Activated effector memory CD4-positive, alpha-beta T cell treated with anti-CD3 and anti-CD28 coated beads, Interleukin-2, amount 50 U/mL, for 16 hours (primary cell): ENCODE measurements around the gene SYNE2.
"Not testable (repeated sequence)": the region's sequence is repeated elsewhere in the genome, so short reads cannot be mapped to it uniquely, and the experiment has no call there.

ENCODE experiments used
- DNase-seq: peaks from one replicate; pipeline ENCODE4 v3.0.0-alpha.2; 2020

SYNE2 gene

GRCh38 chr14:64038841-64039542 lies 186.2 kb downstream of the SYNE2 start:
- no peak for DNase-seq

DNA sequence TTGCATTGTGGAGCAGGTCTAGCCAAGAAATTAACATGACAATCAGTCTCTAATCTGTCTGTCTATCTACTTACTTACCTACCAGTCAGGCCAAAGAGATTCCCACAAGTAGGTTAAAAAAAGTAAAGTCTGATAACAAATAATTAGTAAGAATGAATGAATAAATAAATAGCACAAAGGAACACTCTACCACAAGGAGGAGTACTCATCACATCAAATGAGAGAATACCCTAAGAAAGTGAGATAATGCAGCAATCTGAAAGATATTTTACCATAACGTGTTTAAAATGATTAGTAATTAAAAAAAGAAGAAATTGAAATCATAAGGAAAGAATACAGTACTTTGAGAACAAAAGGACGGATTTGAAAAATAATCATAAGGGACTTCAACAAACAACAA lies 187.2 kb downstream of the SYNE2 start:
- no peak for DNase-seq

- DNase-seq = not testable (repeated sequence)
These were observed 190.5 kb downstream of the SYNE2 start for GRCh38 chr14:64043296-64043695.

GRCh38 chr14:64045091-64045490 lies 192.3 kb downstream of the SYNE2 start:
- DNase-seq = no peak

DNA sequence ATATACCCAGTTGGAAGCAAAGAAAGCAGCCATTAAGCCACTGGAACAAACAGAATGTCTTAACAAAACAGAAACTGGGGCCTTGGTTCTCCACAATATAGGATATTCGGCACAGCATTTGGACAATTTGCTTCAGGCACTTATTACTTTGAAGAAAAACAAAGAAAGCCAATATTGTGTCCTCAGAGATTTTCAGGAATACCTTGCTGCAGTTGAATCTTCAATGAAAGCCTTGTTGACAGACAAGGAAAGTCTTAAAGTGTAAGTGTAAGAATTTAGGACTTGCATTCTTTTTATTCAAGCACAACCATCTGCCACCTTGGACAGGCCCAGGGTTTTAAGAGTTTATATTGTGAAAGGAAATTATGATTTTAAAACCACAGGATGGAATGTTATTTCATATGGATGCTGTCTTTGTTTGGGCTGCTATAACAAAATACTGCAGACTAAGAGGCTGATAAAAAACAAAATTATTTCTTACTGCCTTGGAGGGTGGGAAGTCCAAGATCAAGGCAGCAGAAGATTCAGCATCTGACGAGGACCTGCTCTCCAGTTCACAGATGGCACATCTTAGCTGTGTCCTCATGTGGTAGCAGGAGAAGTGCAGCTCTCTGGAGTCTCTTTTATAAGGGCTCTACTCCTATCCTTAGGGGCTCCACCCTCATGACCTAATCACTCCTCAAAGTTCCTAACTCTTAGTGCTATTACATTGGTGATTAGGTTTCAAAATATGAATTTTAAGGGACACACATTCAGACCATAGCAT lies 197.0 kb downstream of the SYNE2 start:
- no peak for DNase-seq

- no peak for DNase-seq
These were observed 201.2 kb downstream of the SYNE2 start for GRCh38 chr14:64053694-64054669.

- DNase-seq = no peak
These were observed 206.8 kb downstream of the SYNE2 start for GRCh38 chr14:64059454-64060198.

GRCh38 chr14:64060199-64060545 lies 207.4 kb downstream of the SYNE2 start:
- no peak for DNase-seq

DNA sequence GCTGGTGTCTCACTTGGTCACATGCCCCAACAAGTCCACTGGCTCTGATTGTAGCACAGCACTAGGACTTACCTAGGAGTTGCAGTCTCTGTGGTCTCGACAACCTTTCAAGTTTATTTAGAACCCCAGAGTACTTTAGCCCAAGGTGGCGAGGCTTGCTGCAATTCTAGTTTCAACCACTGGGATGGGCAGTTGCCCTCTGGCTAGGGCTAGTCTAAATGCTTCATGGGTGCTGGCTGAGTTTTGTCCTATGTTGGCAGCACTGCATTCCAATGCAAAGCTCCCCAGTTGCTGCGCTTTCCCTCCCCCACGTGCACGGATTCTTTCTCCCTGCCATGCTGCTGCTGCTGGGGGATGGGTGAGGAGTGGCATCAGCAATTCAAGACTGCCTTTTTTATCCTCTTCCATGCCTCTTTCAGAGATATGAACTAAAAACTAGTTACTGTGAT lies 207.9 kb downstream of the SYNE2 start:
- no peak for DNase-seq

DNA sequence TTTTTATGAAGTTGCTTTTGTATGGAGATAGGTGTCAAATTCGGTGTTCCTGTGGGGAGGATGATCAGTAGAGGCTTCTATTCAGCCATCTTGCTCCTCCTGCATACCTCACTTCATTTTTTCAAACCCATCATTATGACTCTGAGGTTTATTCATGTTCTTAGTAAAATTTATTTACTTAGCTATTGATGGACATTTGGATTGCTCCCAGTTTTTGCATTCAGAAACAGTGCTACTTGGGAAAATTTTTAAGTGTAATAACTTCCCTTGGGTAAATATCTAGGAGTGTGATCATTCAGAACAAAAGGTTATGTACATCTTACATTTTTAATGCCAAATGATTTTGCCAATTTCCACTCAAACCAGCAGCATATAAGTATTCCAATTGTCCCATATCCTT lies 208.3 kb downstream of the SYNE2 start:
- DNase-seq = no peak

GRCh38 chr14:64061706-64062105 lies 208.9 kb downstream of the SYNE2 start:
- no peak for DNase-seq

DNA sequence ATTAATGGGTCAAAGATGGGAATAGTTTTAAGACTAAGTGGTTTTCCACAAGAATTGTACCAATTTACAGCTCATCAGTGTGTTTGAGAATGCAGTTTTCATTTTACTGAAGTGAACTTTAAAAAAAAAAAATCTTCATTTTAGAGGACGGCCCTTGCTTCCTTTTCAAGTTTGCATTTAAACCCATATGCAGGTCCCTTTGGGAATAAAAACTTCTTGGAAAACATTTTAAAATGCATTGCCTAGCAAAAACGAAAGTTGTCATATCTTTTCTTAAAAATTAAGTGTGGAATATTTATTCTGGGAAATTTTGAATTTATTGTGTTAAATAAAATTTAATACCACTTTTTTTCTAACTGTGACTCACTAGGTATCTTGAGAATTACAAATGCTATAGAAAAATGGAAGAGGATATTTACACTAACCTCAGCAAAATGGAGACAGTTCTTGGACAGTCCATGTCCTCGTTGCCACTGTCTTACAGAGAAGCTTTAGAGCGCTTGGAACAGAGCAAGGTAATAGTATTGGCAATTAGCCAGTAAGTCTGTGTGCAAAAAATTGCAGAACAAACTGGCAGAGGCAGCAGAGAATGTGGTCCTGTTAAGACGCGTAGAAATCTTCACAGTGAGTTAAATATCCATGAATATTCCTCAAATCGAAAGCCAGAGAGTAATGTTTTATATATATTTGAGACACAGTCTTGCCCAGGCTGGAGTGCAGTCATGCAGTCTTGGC lies 209.7 kb downstream of the SYNE2 start:
- no peak for DNase-seq

DNA sequence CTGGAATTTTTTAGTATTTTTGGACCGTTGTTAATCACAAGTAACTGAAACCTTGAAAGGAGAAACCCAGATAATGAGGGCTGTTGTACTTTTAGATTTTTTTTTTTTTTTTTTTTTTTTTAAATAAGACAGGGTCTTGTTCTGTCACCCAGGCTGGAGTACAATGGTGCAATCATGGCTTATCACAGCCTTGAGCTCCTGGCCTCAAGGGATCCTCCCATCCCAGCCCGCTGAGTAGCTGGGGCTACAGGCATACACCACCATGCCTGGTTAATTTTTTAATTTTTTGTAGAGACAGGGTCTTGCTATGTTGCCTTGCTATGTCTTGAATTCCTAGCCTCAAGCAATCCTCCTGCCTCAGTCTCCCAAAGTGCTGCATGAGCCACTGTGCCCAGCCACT lies 211.6 kb downstream of the SYNE2 start:
- no peak for DNase-seq

- no peak for DNase-seq
These were observed 217.0 kb downstream of the SYNE2 start for GRCh38 chr14:64069634-64070359.

- DNase-seq = no peak
These were observed 222.3 kb downstream of the SYNE2 start for GRCh38 chr14:64074961-64075612.

DNA sequence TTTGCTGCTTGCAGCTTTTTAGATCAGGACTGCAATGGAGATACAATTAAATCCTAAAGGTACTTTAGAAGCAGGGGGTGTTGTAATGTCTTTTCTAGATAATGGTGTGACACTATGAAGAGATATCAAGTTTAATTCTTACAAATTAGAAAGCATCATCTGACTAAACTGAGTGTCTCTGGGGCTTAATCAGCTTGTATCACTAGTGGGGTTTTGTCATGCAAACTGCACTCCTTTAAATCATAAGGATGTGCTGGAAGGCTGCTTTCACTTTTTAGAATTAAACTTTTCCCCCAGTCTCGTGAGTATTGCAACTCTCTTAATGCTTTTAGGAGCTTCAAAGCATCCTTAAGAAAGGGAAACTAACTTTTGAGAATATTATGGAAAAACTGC lies 222.8 kb downstream of the SYNE2 start:
- DNase-seq = no peak

- DNase-seq = no peak
These were observed 227.6 kb downstream of the SYNE2 start for GRCh38 chr14:64080452-64080851.

DNA sequence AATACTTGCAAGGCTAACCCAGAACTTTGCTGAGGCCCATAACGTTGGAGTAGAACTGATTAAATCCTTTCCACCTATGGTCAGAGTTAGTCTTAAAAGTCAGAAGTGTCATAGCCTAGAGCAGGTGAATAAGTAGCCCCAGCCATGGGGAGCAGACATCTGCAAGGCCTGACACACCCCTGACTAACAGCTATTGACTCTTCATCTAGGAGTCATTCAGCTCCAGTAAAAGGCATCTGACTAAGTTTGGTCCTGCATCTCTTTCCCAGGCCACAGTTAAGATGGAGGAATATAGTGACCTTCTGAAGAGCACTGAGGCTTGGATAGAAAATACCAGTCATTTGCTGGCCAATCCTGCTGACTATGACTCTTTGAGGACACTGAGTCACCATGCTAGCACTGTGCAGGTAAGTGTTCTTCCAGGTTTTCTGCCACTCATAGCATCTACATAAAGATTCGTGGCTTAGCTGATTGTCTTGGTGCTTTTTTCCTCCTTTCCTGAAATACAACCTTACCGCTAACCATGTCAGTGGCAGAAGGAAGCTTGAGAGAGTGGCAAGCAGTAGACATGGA lies 228.5 kb downstream of the SYNE2 start:
- DNase-seq = no peak

DNA sequence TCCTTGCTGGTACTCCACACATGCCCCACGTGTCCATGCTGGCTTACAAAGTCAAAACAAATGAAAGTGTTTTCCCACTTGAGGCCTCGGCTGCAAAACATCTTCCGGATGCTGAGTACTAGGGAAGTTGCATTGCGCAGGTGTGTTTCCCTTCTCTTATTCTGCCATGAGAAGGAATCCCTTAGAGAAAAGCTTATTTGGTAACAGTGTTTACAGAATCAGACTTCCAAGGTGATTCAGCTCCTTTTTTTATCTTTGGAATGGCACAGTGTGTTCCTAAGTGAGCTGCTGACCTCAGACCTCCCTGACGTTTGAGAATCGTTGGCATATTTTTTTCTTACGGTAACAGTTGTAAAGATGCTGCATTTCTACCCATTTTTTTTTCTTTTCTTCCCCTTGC lies 230.0 kb downstream of the SYNE2 start:
- DNase-seq = no peak

DNA sequence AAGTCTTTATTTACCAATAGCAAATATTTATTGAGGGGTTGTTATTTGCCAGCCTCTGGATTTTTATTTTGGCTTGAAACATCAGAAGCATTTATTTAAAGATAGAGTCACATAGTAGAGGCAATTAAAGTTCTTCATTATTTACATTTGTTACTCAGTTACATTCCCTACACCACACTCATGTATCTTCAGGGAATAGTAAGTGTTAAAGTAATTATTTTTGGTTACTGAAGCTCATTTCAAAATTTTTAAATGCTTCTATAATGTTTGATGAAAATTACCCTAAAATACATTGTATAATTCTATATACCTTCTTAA lies 235.8 kb downstream of the SYNE2 start:
- DNase-seq = no peak

DNA sequence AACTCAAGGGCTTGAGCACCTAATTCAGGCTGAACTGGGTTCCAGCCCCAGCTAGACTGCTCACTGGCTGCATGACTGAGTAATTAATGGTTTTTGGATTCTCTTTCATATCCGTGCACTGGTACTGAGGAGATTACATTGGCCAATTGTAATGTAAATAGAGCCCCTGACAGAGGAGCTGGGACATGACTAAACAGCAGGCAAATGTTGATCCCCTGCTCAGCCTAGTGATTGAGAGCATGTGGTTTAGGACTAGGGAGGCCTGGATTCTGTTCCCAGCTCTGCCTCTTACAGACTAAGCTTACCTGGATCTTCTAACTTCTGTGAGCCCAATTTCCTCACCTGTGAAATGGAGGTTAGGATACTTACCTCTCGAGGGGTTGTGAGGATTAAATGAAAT lies 237.1 kb downstream of the SYNE2 start:
- no peak for DNase-seq
